SK-N-DZ (cell line): ENCODE results near the gene DRP2. TPM values are rescaled to one million over a fixed set of nuclear protein-coding genes. Genes with fewer than 3 reads are reported as not detected.
"Not testable (repeated sequence)": the region's sequence is repeated elsewhere in the genome, so short reads cannot be mapped to it uniquely, and the experiment has no call there.

Experiments
- DNase-seq: peaks from one replicate; pipeline ENCODE4 v3.0.0-alpha.2; 2015; ENCODE audit warnings: low spot score
- polyA plus RNA-seq, 2 experiments: library from polyadenylated mRNA; depleted of rRNA; stranded (reverse); fragments of >200 nt; gene quantifications; 2 replicates each; pipeline ENCODE4 v1.2.3, GENCODE V29; 2014

Gene DRP2
- 1.5 and 2.0 TPM in 2 replicates for polyA plus RNA-seq (2014; cell fraction: cytosol; rRNA removed)
- polyA plus RNA-seq (2014; cell fraction: nucleus; rRNA removed) = 5.3 and 7.1 TPM in 2 replicates

DNA sequence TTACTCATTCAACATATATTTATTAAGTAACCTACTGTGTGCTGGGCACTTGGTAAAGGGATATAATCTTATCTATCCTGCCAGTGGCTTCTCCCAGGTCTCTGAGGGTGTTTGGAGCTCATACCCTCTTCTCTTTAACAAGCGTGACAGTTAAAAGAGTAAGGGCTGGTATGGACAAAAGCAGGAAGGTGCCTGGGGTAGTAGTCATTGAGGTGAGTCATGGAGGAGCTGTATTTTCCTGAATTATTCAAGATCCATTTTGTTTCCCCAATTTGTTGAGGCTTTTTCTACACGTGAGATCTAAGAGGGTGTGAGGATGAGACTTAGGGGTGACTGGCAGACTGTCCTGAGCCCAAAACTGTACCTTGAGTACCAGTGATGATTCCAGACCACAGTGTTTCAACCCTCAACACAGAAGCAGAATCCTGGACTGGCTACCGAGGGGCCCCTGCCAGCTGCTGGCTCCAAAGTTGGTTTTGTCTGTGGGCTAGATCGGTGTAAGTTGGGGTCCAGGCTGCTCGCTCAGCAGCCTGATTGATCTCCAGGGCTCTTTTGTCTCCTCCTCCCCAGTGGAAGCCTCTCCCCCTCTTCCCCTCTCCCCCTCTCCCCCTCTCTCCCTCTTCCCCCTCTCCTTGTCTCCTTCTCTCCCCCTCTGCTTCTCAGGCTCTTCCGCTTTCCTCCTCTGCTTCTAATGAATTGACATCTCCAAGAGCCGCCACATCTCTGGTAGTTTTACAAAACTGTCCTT is at the start of gene DRP2:
Gene DRP2, plus strand, starts transcription at position 671 of the 748 bp plus-strand sequence. CDS start 11,862 bp downstream, outside the sequence.
- no peak for DNase-seq

DNA sequence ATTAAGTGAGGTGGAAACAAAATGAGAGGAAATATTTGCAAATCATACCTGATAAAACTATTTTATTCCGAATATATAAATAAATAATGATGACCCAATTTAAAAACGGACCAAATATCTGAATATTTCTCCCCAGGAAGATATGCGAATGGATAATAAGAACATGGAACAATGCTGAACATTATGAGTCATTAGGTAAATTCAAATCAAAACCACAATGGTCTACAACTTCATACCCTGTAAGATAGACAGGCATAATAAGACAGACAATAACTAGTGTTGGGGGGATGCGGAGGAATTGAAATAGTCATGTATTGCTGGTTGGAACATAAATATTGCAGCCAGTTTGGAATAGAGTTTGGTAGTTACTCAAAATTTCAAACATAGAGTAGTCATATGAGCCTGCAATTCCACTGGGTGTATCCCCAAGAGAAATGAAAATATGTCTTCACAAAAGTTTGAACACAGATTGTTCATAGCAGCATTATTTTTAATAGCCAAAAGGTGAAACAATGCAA is 47.6 kb upstream of the DRP2 start:
- DNase-seq = no peak

DNA sequence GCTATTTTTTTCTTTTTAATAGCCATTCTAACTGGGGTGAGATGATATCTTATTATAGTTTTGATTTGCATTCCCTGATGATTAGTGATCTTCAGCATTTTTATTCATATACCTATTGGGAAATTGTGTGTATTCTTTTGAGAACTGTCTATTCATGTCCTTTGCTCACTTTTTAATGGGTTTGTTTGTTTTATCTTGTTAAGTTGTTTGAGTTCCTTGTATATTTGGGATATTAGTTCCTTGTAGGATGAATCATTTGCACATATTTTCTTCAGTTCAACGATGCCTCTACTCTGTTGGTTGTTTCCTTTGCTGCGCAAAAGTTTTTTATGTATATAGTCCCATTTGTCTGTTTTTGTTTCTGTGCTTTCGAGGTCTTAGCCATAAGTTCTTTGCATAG is 43.1 kb upstream of the DRP2 start:
- DNase-seq = no peak

- DNase-seq = not testable (repeated sequence)
Measured at GRCh38 chrX:101184876-101185275, 34.7 kb upstream of the DRP2 start.

GRCh38 chrX:101187961-101188360 is 31.6 kb upstream of the DRP2 start:
- DNase-seq = not testable (repeated sequence)

DNA sequence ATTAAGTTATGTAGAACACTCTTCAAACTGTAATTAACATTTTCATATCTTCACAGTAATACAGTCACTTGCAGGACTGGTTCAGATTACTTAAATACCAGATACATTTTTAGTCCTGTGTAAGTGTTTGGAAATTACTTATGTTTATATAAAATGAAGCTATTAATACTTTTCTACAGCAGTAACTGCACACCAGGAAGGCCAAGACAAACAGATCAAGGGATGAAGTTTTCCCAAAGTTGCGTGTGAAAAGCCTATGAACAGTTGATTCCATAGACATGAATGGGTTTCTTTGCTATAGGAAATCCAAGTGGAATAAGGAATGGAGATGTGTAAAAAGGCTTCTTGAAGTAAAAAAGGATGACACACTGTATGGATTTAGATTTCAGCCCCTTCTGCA is 28.9 kb upstream of the DRP2 start:
- no peak for DNase-seq

DNA sequence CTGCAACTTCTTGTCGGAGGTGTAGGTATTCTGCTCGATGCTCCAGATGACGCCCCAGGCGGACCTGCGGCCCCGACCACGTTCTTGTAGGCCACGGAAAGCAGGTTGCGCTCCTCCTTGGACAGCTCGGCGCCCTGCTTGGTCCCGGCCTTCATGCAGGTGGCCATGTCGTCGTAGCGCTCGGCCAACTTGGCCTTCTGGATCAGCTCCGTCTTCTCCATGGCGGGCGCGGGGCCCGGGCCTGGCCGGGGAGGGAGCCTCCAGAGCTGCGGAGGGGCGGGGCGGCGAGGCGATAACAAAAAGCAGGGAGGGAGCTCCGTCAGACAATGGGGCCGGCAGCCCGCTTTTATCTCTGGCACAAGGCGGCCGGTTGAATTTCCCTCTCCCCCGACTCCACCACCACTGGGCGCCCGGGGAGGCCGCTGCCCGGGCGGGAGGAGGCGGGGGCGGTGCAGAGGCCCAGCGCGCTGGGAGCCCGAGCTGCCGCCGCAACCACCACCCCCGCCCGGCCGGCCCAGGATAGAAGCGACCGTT is 28.3 kb upstream of the DRP2 start:
- DNase-seq = no peak

DNA sequence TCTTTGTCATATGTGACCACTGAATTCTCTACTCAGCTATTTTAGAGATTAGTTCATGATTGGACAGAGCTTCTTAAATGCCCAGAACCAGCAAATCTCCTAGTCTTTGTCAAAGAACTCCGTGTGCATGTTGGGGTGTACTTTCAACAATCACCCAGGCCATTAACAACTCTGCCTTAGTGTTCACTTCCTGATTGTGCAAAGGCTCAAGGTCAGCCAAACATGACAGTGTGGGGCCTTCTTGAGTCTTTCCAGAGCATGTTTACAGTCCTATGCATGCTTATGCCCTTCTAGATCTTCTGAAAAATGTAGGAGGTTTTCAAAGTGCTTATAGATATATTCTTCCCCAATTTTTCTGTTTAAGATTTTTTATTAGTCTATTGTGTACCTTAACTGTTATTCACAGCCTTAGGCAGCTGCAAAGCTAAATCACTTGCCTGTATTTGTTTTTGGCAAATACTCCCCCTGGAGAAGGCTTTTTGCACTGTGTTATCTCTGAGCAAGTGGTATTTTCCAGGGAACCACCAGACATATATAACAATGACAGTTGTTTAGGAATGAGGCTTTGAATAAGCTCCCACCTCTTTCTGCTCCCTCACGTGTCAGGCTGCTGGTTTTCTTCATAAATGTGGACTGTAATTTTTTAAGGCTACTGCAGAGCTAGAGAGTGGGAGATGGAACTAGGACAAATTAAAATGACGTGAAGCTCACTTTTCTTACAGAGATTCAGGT is 24.0 kb upstream of the DRP2 start:
- no peak for DNase-seq

DNA sequence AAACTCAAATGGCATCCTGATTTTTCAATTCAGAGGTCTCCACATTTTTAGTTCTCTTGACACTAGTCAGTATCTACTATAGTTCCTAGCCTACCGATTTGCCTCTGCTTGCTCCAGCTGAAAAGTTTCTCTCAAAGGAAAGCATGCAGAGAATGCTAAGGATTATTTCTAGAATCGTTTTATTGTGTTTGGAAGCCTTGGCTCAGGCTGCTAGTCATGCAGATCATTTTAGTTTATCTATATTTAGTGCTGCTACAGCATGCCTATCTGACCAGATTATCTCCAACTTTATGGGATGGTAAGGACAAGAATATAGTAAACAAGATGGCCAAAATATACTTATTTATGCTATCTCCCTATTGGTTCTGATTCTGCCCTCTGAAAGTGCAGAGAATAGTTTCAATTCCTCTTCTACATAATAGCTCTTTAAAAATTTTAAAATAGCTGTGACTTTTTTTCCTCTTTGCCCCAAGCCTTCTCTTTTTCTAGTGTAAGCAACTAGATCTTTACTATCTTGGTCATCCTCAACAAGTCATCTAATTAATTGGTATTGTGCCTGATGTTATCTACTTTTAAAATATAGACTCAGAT is 15.7 kb upstream of the DRP2 start:
- DNase-seq = no peak

DNA sequence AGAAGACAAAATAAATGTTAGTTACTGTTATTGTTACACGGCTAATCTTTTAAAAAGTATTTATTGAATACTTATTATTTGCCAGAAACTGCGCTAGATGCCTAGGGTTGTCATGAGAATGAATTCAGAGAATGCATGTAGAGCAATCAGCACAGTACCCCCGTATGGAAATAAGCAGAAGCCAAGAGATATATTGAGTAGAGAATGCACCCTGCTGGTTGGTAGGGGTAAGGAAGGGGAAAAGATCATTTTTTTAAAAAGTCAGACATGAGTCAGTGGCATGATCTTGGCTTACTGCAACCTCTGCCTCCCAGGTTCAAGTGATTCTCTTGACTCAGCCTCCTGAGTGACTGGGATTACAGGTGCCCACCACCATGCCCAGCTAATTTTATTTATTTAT is 13.1 kb upstream of the DRP2 start:
- peak; percentile 32 for DNase-seq

- no peak for DNase-seq
Measured at GRCh38 chrX:101208152-101208905, 11.3 kb upstream of the DRP2 start.

DNA sequence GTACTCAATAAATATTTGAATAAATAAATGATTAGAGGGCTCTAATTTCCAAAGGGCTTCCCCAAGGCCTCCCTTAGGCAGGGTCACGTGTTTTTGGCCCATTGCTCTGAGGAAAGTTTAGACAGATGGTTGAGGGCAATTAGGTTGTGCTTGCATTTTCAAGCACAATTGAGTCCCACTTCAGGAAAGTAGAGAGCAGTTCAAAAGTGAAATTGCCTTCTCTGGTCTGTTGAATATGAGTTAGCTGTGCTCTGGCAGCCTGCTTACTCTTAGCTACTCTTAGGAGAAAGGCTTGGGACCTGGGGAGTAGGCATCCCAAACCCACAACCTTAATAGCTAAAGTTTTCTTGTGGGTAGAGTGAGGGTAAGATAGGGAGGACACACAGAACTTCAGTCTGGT is 9.0 kb upstream of the DRP2 start:
- DNase-seq = no peak

- DNase-seq = no peak
Measured at GRCh38 chrX:101217689-101218088, 1.9 kb upstream of the DRP2 start.

- peak; percentile 53 for DNase-seq
Measured at GRCh38 chrX:101219864-101220346, 319 bp downstream of the DRP2 start.

DNA sequence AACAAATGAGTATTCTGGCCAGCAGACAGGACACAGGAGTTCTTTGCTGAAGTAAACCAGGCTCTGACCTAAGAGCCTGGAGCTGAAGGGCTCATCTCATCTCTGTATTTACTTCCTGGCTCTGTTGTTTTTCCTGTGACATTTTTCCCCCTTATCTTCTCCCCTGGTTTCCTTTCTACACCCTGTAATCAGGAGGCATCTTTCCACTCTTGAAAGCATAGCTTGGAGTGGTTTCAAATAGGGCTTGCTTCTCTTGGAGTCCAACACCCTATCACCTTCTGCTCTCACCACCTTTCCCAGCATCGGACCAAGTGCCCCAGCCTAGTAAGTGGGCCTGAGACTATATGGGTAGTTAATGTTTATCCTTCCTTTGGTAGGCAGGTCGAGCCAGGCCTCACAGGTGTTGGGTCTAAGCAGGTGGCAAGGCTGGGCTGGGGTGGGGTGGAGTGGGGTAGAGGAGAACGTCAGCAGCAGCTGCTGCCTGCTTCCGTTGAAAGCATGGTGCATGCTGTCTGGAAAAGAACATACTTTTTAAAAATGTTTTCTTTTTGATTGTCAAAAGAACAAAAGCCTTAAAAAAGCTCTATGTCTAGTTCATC is 1.2 kb downstream of the DRP2 start:
- DNase-seq = no peak

DNA sequence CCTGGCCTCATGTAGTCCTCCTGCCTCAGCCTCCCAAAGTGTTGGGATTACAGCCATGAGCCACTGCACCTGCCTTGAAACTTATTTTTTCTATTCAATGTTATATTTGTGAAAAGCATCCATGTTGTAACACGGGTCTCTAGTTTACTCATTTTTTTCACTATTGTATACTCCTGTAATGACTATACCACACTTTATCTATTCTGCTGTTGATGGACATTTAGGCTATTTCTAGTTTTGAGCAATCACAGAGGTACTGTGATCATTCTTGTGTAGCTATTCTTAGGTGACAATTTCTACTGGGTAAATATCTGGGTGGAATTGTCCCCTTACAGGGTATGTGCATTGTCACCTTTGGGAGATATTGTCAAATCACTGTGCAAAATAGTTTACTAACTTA is 3.6 kb downstream of the DRP2 start:
- DNase-seq = no peak

DNA sequence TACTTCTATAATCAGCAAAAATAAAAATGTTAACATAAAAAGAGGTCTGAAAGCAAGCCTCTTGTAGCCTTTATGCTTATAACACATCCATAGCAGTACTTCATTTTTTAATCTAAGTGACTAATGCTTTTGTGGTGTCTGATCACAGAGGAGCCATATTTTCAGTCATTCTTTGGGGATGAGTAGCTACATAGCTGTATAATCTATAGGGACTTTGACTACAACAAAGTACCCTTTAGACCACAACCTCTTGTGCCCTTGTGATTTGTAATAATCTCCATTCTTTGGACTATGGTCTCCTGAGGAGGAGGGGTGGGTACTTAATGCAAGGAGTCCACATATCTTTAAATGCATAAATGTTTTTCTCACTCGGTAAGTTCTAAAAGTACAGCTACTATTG is 9.6 kb downstream of the DRP2 start:
- DNase-seq = no peak

GRCh38 chrX:101230636-101231035 is 11.1 kb downstream of the DRP2 start:
- no peak for DNase-seq

DNA sequence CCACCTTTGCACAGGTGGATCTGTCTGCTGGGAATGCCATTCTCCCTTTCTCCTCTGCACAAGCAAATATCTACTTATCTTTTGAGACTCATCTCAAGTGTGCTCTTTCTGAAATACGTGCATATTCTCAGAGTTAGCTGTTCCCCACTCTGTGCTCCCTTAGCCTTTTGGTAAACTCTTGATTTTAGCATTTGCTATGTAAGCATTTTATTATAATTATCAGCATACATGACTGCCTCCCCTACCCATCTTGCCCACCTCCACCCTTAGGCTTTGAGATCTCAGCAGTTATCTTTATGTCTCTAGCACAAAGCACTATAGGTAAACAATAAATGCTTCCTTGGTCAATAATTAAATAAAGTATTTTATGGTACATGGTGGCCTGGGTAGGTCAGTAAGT is 11.5 kb downstream of the DRP2 start:
- DNase-seq = no peak

- no peak for DNase-seq
Measured at GRCh38 chrX:101232316-101232715, 12.7 kb downstream of the DRP2 start.

- DNase-seq = no peak
Measured at GRCh38 chrX:101237041-101237440, 17.5 kb downstream of the DRP2 start.
